Loucy (cell line): ENCODE measurements around the gene IL1F10.

ENCODE experiments used
- H2AFZ ChIP-seq: fragments of 200-600 bp; sonication (generic); 2 replicates; pipeline ENCODE4 v1.6.0; 2016; ENCODE audit warnings: antibody characterized with exemption, mild to moderate bottlenecking, low read length, moderate library complexity
- H3F3A ChIP-seq: fragments of 200-600 bp; 2 replicates; pipeline ENCODE4 v1.6.0; 2016; ENCODE audit warnings: antibody characterized with exemption, low read depth, mild to moderate bottlenecking
- H3K27me3 ChIP-seq: fragments of 200-600 bp; sonication (generic); 2 replicates; pipeline ENCODE4 v1.6.1; 2014; ENCODE audit warnings: low read length, mild to moderate bottlenecking; ENCODE audit not compliant: insufficient read depth, poor library complexity, severe bottlenecking
- H3K36me3 ChIP-seq: fragments of 200-600 bp; sonication (generic); 2 replicates; pipeline ENCODE4 v1.6.1; 2016; ENCODE audit warnings: low read length; ENCODE audit not compliant: insufficient read depth
- H3K4me1 ChIP-seq: fragments of 200-600 bp; sonication (generic); 2 replicates; pipeline ENCODE4 v1.5.1; 2014; ENCODE audit warnings: low read length, mild to moderate bottlenecking; ENCODE audit not compliant: insufficient read depth, poor library complexity, severe bottlenecking
- H3K4me2 ChIP-seq: fragments of 200-600 bp; sonication (generic); 2 replicates; pipeline ENCODE4 v1.6.0; 2014; ENCODE audit warnings: antibody characterized with exemption, low read length, low read depth, mild to moderate bottlenecking; ENCODE audit not compliant: poor library complexity, severe bottlenecking
- H3K4me3 ChIP-seq: fragments of 200-600 bp; sonication (generic); 2 replicates; pipeline ENCODE4 v1.5.1; 2014; ENCODE audit warnings: low read length, mild to moderate bottlenecking, mixed read lengths; ENCODE audit not compliant: poor library complexity, severe bottlenecking
- H3K79me2 ChIP-seq: fragments of 200-600 bp; sonication (generic); 2 replicates; pipeline ENCODE4 v1.6.1; 2014; ENCODE audit warnings: low read length; ENCODE audit not compliant: insufficient read depth
- H3K9ac ChIP-seq: fragments of 200-600 bp; sonication (generic); 2 replicates; pipeline ENCODE4 v1.6.0; 2014; ENCODE audit warnings: mild to moderate bottlenecking, low read depth, low read length, moderate library complexity; ENCODE audit not compliant: poor library complexity, severe bottlenecking
- H3K9me2 ChIP-seq: fragments of 200-600 bp; sonication (generic); replicated peaks from 2 replicates; pipeline ENCODE4 v1.6.1; 2016; ENCODE audit warnings: low read depth, low read length, mixed read lengths
- H3K9me3 ChIP-seq: fragments of 200-600 bp; sonication (generic); 2 replicates; pipeline ENCODE4 v1.6.1; 2014; ENCODE audit warnings: mild to moderate bottlenecking, antibody characterized with exemption, low read length, low read depth; ENCODE audit not compliant: insufficient read depth
- H4K20me1 ChIP-seq: fragments of 200-600 bp; sonication (generic); 2 replicates; pipeline ENCODE4 v1.6.0; 2014; ENCODE audit warnings: antibody characterized with exemption, low read length, mild to moderate bottlenecking; ENCODE audit not compliant: insufficient read depth, poor library complexity, severe bottlenecking
- EZH2phosphoT487 ChIP-seq: fragments of 200-600 bp; IDR thresholded peaks from 2 replicates; pipeline ENCODE4 v1.6.1; 2018; ENCODE audit warnings: antibody characterized with exemption, mild to moderate bottlenecking, moderate library complexity, borderline replicate concordance
- TF ChIP-seq, protein P1 (sequence below): fragments of 200-600 bp; sonication (generic); conservative IDR thresholded peaks from 2 replicates; pipeline ENCODE4 v1.5.1; 2014; ENCODE audit warnings: mild to moderate bottlenecking, antibody characterized with exemption, low read length

Gene IL1F10

DNA sequence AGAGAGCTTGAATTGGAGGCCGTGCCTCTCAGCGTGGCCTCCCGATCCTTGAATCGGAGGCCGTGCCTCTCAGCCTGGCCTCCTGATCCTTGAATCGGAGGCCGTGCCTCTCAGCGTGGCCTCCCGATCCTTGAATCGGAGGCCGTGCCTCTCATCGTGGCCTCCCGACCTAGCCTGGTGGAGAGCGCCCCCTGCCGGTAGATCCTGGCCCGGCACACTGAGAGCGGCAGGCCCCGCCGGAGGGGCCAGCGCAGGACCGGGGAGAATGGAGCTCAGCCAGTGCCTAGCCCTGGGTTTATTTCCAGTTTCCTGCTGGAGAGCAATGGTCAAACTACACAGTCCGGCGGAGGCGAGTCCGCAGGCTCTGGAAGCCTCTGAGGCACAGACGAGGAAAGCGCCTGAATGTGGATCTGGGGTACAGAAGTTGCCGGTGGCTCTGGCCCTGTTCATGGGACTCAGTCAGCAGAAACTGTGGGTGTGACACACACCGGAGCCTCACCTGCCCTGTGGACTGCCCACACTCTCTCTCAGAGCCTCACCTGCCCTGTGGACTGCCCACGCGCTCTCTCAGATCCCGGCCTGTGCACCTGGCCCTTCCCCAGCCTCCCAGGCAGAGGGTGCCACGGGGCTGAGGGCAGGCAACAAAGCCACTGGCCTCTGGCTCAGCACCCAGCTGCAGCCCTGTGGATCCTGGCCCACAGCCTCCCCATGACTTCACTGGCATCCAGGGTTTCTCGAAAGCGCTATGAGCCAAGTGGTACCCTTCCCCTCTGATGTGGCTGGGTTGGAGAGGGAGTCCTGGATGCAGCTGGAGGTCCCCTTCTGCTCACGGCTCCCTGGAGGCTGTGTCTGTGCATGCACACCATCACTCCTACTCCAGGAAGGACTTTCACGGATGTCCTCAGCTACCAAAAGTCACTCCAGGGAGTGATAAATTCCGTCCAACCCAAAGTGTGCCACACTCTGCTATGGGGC is 16.6 kb upstream of the IL1F10 start:
- Histone ChIP-seq H3K9me2 (no peaks in the 10 kb centered on the region), H3K4me1 (no peaks in the 10 kb centered on the region), H3K4me3 (no peak overlapping the region), H3K9me3 (no peaks in the 10 kb centered on the region; the same call in 1 of the 2 replicates), H3K9ac (no peak overlapping the region), H3K27me3 (no peaks in the 10 kb centered on the region), H2AFZ (no peak overlapping the region), H3K4me2 (no peak overlapping the region), H3F3A (no peaks in the 10 kb centered on the region), H4K20me1 (no peaks in the 10 kb centered on the region), H3K79me2 (no peaks in the 10 kb centered on the region), H3K36me3 (no peaks in the 10 kb centered on the region)
- no peak for TF ChIP-seq EZH2phosphoT487
- TF ChIP-seq, protein P1, sequence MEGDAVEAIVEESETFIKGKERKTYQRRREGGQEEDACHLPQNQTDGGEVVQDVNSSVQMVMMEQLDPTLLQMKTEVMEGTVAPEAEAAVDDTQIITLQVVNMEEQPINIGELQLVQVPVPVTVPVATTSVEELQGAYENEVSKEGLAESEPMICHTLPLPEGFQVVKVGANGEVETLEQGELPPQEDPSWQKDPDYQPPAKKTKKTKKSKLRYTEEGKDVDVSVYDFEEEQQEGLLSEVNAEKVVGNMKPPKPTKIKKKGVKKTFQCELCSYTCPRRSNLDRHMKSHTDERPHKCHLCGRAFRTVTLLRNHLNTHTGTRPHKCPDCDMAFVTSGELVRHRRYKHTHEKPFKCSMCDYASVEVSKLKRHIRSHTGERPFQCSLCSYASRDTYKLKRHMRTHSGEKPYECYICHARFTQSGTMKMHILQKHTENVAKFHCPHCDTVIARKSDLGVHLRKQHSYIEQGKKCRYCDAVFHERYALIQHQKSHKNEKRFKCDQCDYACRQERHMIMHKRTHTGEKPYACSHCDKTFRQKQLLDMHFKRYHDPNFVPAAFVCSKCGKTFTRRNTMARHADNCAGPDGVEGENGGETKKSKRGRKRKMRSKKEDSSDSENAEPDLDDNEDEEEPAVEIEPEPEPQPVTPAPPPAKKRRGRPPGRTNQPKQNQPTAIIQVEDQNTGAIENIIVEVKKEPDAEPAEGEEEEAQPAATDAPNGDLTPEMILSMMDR, result no peak; the same call in 1 of the 2 replicates

DNA sequence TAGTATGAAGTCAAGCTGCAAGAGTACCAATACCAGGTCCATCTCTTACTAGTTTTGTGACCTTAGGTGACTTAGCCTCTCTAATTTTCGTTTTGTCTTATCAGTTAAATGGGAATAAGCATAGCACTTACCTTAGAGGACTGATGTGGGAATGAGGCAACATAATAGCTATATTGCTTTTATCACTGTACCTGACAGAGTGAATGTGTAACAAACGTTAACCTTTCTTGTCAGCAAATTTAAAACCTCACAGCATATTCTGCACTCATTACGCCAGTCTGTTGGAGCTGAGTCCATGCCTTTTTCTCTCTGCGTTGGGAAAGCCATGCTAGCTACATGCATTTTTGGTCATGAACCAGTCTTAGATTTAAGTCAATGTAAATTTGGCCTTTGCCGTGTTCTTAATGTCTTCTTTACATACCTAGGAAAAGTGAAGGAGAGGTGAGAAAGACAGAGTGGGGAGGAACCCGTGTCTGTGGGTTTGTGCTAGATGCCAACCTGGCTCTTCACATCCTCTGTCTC is 15.3 kb upstream of the IL1F10 start, which contains the start of gene IL36B:
TSS of gene IL36B (minus strand) at position 472 of the 522 bp plus-strand sequence.
- Histone ChIP-seq H3F3A (no peaks in the 10 kb centered on the region), H3K36me3 (no peaks in the 10 kb centered on the region), H4K20me1 (no peaks in the 10 kb centered on the region), H3K27me3 (no peaks in the 10 kb centered on the region), H3K4me2 (no peak within 1 kb of the TSS), H3K9me3 (no peaks in the 10 kb centered on the region; the same call in 1 of the 2 replicates), H3K4me1 (no peaks in the 10 kb centered on the region), H3K9ac (no peak within 1 kb of the TSS), H3K79me2 (no peaks in the 10 kb centered on the region), H3K4me3 (no peak within 1 kb of the TSS), H3K9me2 (no peaks in the 10 kb centered on the region), H2AFZ (no peak within 1 kb of the TSS)
- TF ChIP-seq EZH2phosphoT487, result no peak
- TF ChIP-seq, protein P1, result no peak

- Histone ChIP-seq H3F3A (no peaks in the 10 kb centered on the region), H3K27me3 (no peaks in the 10 kb centered on the region), H3K4me1 (no peaks in the 10 kb centered on the region), H3K9me3 (no peaks in the 10 kb centered on the region; the same call in 1 of the 2 replicates), H3K79me2 (no peaks in the 10 kb centered on the region), H3K9me2 (no peaks in the 10 kb centered on the region), H2AFZ (no peak overlapping the region), H3K9ac (no peak overlapping the region), H3K36me3 (no peaks in the 10 kb centered on the region), H3K4me3 (no peak overlapping the region), H3K4me2 (no peak overlapping the region), H4K20me1 (no peaks in the 10 kb centered on the region)
- TF ChIP-seq EZH2phosphoT487, result no peak
- TF ChIP-seq, protein P1, result no peak
Observed at GRCh38 chr2:113053666-113054065, 14.1 kb upstream of the IL1F10 start.
